Left ventricle myocardium inferior (tissue), 1 donor: ENCODE measurements around the gene ZNF195. TPM values are rescaled to one million over a fixed set of nuclear protein-coding genes. Genes with fewer than 3 reads are reported as not detected.
"Not testable (repeated sequence)": the region's sequence is repeated elsewhere in the genome, so short reads cannot be mapped to it uniquely, and the experiment has no call there.

Source experiments
- DNase-seq: peaks from one replicate; pipeline ENCODE4 v3.0.0-alpha.2; 2020
- H3K27ac ChIP-seq: fragments of 200-600 bp; replicated peaks from 2 replicates; pipeline ENCODE4 v1.8.0; 2021
- H3K27me3 ChIP-seq: fragments of 200-600 bp; 2 replicates; pipeline ENCODE4 v1.8.0; 2021; ENCODE audit warnings: low read depth
- H3K36me3 ChIP-seq: fragments of 200-600 bp; 2 replicates; pipeline ENCODE4 v1.8.0; 2021
- H3K4me1 ChIP-seq: fragments of 200-600 bp; 2 replicates; pipeline ENCODE4 v1.8.0; 2021
- H3K4me3 ChIP-seq: fragments of 200-600 bp; 2 replicates; pipeline ENCODE4 v1.8.0; 2021; ENCODE audit warnings: mild to moderate bottlenecking, moderate library complexity
- H3K9me3 ChIP-seq: fragments of 200-600 bp; replicated peaks from 2 replicates; pipeline ENCODE4 v1.8.0; 2021
- intact Hi-C: fragments of 100-400 bp; cut with micrococcal nuclease; formaldehyde crosslinking; loops from one replicate; pipeline ENCODE4 v1.11.0; 2022
- total RNA-seq: library from RNA; stranded (reverse); fragmentation: NEBNext Ultra II Directional; extraction: Animal tissue kit (Norgen Biotek cat#: 25700); gene quantifications from one replicate; pipeline ENCODE4 v1.2.1, GENCODE V29; 2021
- TF ChIP-seq, protein P1 (sequence below): fragments of 200-600 bp; IDR thresholded peaks from 2 replicates; pipeline ENCODE4 v1.8.0; 2021; ENCODE audit warnings: antibody characterized with exemption, mild to moderate bottlenecking, borderline replicate concordance
- donor health status: DM: no; HTN: yes; CAD: no; lungs with severe emphysema.

The ZNF195 gene
- total RNA-seq, 1 donor from 2014 or later = 8.2 TPM

DNA sequence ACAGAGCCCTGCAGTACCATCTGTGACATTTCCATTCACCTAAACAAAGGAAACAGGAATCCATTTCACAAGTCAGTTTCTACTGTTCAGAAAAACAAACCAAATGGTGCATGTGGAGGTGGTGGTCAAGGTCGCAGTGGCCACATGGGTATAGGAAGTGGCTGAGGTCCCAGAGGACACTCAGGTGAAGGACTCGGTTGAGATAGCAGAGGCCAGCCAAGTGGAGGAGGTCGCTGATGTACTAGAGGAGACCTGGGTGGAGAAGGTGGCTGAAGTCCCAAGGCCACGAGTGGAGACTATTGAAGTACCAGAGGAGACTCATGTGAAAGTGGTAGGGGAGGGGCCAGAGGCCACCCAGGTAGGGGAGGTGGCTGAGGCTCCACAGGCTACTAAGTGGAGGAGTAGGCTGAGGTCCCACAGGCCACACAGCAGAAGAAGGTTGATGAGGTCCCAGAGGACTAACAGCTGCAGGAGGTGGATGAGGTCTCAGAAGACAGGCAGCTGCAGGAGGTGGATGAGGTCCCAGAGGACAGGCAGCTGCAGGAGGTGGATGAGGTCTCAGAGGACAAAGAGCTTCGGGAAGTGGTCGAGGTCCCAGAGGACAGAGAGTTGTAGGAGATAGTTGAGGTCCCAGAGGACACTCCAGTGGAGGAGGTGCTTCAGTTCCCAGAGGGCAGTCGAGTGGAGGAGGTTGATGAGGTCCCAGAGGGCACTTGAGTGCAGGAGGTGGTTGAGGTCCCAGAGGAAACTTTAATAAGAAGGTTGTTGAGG is 40.2 kb downstream of the ZNF195 start:
- no peaks in the 10 kb centered on the region for H3K4me1 ChIP-seq
- no peaks in the 10 kb centered on the region for H3K36me3 ChIP-seq
- no peak overlapping the region for H3K4me3 ChIP-seq
- intact Hi-C loops = no loop called here
- H3K27ac ChIP-seq = no peak overlapping the region
- H3K27me3 ChIP-seq = peaks cover 39% of the 10 kb centered on the region
- H3K9me3 ChIP-seq = no peaks in the 10 kb centered on the region
- TF ChIP-seq, protein P1, sequence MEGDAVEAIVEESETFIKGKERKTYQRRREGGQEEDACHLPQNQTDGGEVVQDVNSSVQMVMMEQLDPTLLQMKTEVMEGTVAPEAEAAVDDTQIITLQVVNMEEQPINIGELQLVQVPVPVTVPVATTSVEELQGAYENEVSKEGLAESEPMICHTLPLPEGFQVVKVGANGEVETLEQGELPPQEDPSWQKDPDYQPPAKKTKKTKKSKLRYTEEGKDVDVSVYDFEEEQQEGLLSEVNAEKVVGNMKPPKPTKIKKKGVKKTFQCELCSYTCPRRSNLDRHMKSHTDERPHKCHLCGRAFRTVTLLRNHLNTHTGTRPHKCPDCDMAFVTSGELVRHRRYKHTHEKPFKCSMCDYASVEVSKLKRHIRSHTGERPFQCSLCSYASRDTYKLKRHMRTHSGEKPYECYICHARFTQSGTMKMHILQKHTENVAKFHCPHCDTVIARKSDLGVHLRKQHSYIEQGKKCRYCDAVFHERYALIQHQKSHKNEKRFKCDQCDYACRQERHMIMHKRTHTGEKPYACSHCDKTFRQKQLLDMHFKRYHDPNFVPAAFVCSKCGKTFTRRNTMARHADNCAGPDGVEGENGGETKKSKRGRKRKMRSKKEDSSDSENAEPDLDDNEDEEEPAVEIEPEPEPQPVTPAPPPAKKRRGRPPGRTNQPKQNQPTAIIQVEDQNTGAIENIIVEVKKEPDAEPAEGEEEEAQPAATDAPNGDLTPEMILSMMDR = no peak
- DNase-seq = no peak

DNA sequence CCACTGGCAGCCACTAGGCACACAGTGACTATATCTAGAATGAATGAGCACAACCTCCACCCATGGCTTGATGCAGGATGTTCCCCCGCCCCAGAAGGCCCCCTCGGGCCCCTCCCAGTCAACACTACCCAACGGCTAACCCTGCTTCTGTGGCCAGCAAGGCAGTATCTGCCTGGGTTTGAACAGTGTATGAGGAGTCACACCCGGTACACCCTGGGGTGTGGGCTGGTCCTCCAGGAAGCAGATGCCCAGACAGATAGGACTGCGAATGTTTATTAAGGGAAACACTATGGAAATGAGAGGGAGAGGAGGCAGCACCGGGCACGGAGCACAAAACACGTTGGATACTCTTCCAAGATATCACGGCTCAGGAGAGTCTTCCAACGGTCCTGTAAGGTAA is 42.5 kb downstream of the ZNF195 start:
- H3K36me3 ChIP-seq, H3K4me1 ChIP-seq, intact Hi-C loops, H3K9me3 ChIP-seq, H3K27ac ChIP-seq, DNase-seq, H3K4me3 ChIP-seq: not testable (repeated sequence)
- H3K27me3 ChIP-seq = peaks cover 31% of the 10 kb centered on the region

DNA sequence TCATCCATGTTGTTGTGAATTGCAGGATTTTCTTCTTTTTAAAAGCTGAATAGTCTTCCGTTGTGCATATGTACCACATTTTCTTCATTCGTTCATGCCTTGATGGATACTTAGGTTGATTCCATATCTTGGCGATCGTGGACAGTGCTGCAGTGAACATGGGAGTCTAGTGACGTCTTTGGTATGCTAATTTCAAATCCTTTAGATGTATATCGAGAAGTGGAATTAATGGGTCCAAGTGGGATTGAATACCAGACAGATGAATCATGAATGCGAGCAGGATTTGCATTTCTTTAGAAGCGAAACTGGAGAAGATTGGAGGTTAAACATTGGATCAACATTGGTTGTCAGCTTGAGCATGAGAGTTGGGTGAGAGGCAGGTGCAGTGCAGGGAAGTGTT is 45.8 kb downstream of the ZNF195 start:
- H3K4me3 ChIP-seq, intact Hi-C loops: not testable (repeated sequence)

DNA sequence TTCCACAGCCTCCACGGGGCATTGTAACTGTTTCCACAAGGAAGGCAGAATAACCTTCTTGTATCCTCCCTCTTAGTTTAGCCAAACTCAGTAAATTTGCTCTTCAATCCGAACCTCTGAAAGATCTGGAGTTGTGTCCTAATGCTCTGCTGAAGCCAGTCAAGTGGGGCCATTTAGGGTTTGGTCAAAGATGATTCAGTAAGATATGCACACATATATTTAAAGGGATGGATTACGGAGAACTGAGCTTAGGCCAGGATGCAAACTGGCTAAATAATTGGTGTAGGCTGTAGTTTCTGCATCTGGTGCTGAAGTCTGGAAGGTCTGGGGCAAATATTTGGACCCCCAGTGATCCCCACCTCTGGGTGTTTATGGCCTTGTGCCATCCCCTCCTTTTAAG is 47.9 kb downstream of the ZNF195 start:
- DNase-seq, H3K27ac ChIP-seq, H3K36me3 ChIP-seq, H3K9me3 ChIP-seq, H3K27me3 ChIP-seq, H3K4me1 ChIP-seq, intact Hi-C loops, H3K4me3 ChIP-seq: not testable (repeated sequence)

More for the DNA sequence above, 45.8 kb downstream of the ZNF195 start:
- DNase-seq, H3K27ac ChIP-seq, H3K9me3 ChIP-seq, H3K27me3 ChIP-seq, H3K36me3 ChIP-seq, H3K4me1 ChIP-seq: not testable (repeated sequence)

DNA sequence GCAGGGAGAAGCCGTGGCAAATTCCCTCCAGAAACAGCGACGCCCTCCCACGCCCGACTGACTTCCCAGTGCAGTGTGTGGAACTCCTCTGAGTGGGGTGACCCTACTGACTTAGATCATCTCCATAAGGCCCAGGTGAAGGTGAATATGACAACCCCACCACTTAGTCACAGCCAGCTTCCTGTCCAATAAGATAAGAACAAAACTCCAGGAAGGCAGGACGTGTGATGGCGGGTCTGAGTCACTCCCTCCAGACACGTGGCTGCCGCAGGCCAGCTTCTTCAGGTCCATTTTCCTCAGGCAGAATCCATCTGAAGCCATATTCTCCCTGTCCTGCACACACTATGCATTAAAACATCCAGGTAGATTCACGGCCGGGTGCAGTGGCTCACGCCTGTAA is 48.9 kb downstream of the ZNF195 start:
- H3K9me3 ChIP-seq, H3K27me3 ChIP-seq, H3K36me3 ChIP-seq, H3K4me3 ChIP-seq, H3K27ac ChIP-seq, intact Hi-C loops, DNase-seq, H3K4me1 ChIP-seq: not testable (repeated sequence)

DNA sequence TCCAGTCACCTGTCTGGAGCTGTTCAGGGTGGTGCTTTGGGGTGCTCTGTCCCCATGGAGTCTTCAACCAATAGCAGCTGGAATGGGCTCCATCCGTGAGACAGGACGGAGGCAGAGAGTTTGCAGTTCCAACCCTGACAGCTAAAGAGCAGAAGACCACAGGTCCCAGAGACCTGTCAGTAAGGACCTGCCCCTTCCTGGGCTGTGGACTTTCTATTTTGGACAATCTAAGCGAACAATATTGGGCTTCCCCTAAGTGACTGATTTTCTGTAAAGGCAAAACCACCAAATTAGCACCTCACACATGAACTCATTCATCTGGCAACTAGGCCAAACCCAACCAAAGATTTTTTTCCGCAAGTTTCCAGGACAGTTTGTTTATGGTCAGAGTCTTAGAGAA is 50.4 kb downstream of the ZNF195 start:
- intact Hi-C loops, H3K9me3 ChIP-seq, H3K27me3 ChIP-seq, H3K27ac ChIP-seq, H3K36me3 ChIP-seq, H3K4me3 ChIP-seq, H3K4me1 ChIP-seq, DNase-seq: not testable (repeated sequence)

DNA sequence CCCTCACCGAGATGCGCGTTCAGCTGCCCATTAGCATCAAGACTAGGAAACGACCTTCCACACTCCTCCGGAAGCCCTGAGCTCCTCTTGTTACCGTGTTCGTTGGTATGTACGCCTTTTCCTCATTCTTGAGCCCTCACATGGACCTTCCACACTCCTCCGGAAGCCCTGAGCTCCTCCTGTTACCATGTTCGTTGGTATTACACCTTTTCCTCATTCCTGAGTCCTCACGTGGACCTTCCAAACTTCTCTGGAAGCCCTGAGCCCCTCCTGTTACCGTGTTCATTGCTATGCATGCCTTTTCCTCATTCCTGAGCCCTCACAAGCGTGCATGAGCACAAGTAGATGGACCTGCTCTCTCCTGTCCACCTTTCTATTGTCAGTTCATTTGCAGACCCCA is 52.5 kb downstream of the ZNF195 start:
- H3K4me1 ChIP-seq, intact Hi-C loops, DNase-seq, H3K27me3 ChIP-seq, H3K27ac ChIP-seq, H3K4me3 ChIP-seq, H3K36me3 ChIP-seq, H3K9me3 ChIP-seq: not testable (repeated sequence)

DNA sequence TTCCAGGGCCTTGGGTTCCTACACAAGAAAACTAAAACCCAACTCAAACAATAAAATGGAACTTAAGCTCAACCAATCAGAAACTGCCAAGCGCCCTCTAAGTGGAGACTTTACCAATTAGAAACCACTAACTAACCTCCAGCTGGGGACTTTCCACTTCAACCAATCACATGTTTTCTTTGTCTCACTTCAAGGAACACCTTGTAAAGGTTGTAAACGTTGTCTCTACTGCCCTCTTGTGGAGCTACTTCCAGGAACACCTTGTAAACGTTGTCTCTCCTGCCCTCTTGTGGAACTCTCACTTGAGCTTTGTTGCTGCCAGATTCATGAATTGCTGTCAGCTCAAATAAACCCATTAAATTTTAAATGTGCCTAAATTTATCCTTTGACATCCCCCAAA is 54.2 kb downstream of the ZNF195 start:
- intact Hi-C loops, H3K27me3 ChIP-seq: not testable (repeated sequence)

More for the DNA sequence above, 54.2 kb downstream of the ZNF195 start:
- H3K4me1 ChIP-seq, H3K9me3 ChIP-seq, H3K36me3 ChIP-seq, H3K27ac ChIP-seq, DNase-seq, H3K4me3 ChIP-seq: not testable (repeated sequence)

Other genes with a start within 250 kb of the ZNF195 start
- gene OSBPL5, start 213.8 kb downstream of the ZNF195 start, total RNA-seq = 11.4 TPM
- not detected for gene MRGPRG, start 160.3 kb downstream of the ZNF195 start, total RNA-seq
- gene MRGPRE, start 146.7 kb downstream of the ZNF195 start, total RNA-seq = 0.36 TPM